Keratinocyte (primary cell): ENCODE measurements around the gene LDB2. TPM values are rescaled to one million over a fixed set of nuclear protein-coding genes. Genes with fewer than 3 reads are reported as not detected.

Experiments
- DNase-seq: peaks from one replicate; pipeline ENCODE4 v3.0.0-alpha.2; 2011; ENCODE audit warnings: low read depth, missing footprints, low spot score
- FAIRE-seq: peaks from 2 replicates; lab custom pipeline; 2011; peaks lifted over from hg19 to GRCh38; lab: Jason Lieb, UNC
- H2AFZ ChIP-seq: 2 replicates; pipeline ENCODE4 v1.6.0; 2012; ENCODE audit warnings: low read length, control low read depth, inconsistent platforms; ENCODE audit not compliant: control insufficient read depth
- H3K27ac ChIP-seq: 2 replicates; pipeline ENCODE4 v1.5.1; 2011; ENCODE audit warnings: low read length; ENCODE audit not compliant: control insufficient read depth, insufficient read depth
- H3K27me3 ChIP-seq: 3 replicates; pipeline ENCODE4 v1.6.0; 2011; ENCODE audit warnings: low read length; ENCODE audit not compliant: control insufficient read depth, insufficient read depth; ENCODE audit errors: extremely low read depth
- H3K36me3 ChIP-seq, 2 experiments: 2 replicates in 1 of 2; 3 replicates in 1 of 2; pipeline ENCODE4 v1.5.1; 2011; ENCODE audit warnings: low read length in 2 of 2, mild to moderate bottlenecking in 1 of 2; ENCODE audit not compliant: control insufficient read depth in 2 of 2, insufficient read depth in 2 of 2; ENCODE audit errors: extremely low read depth in 1 of 2
- H3K4me1 ChIP-seq: 3 replicates; pipeline ENCODE4 v1.5.1; 2011; ENCODE audit warnings: low read length; ENCODE audit not compliant: control insufficient read depth, insufficient read depth; ENCODE audit errors: extremely low read depth
- H3K4me2 ChIP-seq: 3 replicates; pipeline ENCODE4 v1.6.0; 2011; ENCODE audit warnings: low read depth, low read length; ENCODE audit not compliant: control insufficient read depth, insufficient read depth; ENCODE audit errors: extremely low read depth
- H3K4me3 ChIP-seq, 3 experiments: fragments of 200-600 bp in 1 of 3; sonication (generic) in 1 of 3; 2 replicates in 2 of 3; 3 replicates in 1 of 3; pipeline ENCODE4 v1.5.1; 2011 to 2016; ENCODE audit warnings: low read length in 3 of 3, mild to moderate bottlenecking in 3 of 3, control low read depth in 2 of 3, inconsistent platforms in 1 of 3, low read depth in 1 of 3, mixed read lengths in 1 of 3, mixed run types in 1 of 3, moderate library complexity in 1 of 3; ENCODE audit not compliant: control insufficient read depth in 2 of 3, insufficient read depth in 2 of 3; ENCODE audit errors: extremely low read depth in 1 of 3
- H3K79me2 ChIP-seq: 2 replicates; pipeline ENCODE4 v1.6.0; 2012; ENCODE audit warnings: low read length; ENCODE audit not compliant: control insufficient read depth, insufficient read depth
- H3K9ac ChIP-seq: 3 replicates; pipeline ENCODE4 v1.6.0; 2011; ENCODE audit warnings: low read length; ENCODE audit not compliant: control insufficient read depth, insufficient read depth; ENCODE audit errors: extremely low read depth
- H3K9me1 ChIP-seq: 3 replicates; pipeline ENCODE4 v1.6.0; 2011; ENCODE audit warnings: low read length; ENCODE audit not compliant: control insufficient read depth, insufficient read depth; ENCODE audit errors: extremely low read depth
- H3K9me3 ChIP-seq: 2 replicates; pipeline ENCODE4 v1.5.1; 2012; ENCODE audit warnings: low read depth, low read length; ENCODE audit not compliant: control insufficient read depth
- H4K20me1 ChIP-seq: 3 replicates; pipeline ENCODE4 v1.6.0; 2011; ENCODE audit warnings: low read length; ENCODE audit not compliant: control insufficient read depth, insufficient read depth; ENCODE audit errors: extremely low read depth
- EZH2 ChIP-seq: IDR thresholded peaks from one replicate; pipeline ENCODE4 v1.6.1; 2012; ENCODE audit warnings: inconsistent platforms, mild to moderate bottlenecking, low read length, moderate library complexity
- dilution Hi-C: fragments of 300-500 bp; cut with MboI; formaldehyde crosslinking; loops from one replicate; pipeline ENCODE4 v1.7.0; 2020; ENCODE audit warnings: low sequenced_read_pairs; ENCODE audit not compliant: extremely low pct_ligation_motif_present
- polyA plus RNA-seq, 5 experiments: library from polyadenylated mRNA; depleted of rRNA in 3 of 5; stranded (reverse) in 3 of 5; stranded (forward) in 1 of 5; unstranded in 1 of 5; fragments of >200 nt; gene quantifications; 1 replicate in 1 of 5; 2 replicates in 3 of 5; 3 replicates in 1 of 5; pipeline versions ENCODE4 v1.2.1 to v1.2.3, GENCODE V29; 2011 to 2012; ENCODE audit warnings: missing spikeins in 2 of 5, low read depth in 1 of 5, low replicate concordance in 1 of 5
- TF ChIP-seq, protein P1 (sequence below), 3 experiments: IDR thresholded peaks in 1 of 3; conservative IDR thresholded peaks in 1 of 3; optimal IDR thresholded peaks in 1 of 3; 2 replicates in 2 of 3; 3 replicates in 1 of 3; pipeline versions ENCODE3 to v1.5.1; 2011; ENCODE audit warnings: low read length in 3 of 3, mild to moderate bottlenecking in 3 of 3, moderate library complexity in 2 of 3, control low read depth in 1 of 3, inconsistent platforms in 1 of 3; ENCODE audit not compliant: insufficient read depth in 2 of 3; ENCODE audit errors: extremely low read depth in 1 of 3

Gene LDB2
- polyA plus RNA-seq, 1 donor (not counting 4 experiments of a cell fraction or from before 2014, with no cell fraction given), result not detected

DNA sequence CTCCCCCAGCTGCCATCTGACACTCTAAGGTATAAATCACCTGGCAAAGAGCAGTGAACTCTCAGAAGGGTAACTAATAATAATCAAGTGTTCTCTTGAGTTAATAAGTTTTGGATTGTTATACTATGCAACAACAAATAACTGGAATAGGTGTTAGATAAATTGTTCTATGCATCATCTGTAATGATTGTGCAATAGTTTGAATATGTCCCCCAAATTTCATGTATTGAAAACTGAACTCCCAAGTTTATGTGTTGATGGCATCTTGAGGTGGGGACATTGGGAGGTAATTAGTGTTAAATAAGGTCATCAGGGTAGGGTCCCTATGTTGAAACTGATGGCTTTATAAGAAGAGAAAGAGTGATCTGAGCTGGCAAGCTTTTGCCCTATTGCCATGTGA lies 399.5 kb downstream of the LDB2 start:
- H3K36me3 ChIP-seq, result no peaks in the 10 kb centered on the region
- no peaks in the 10 kb centered on the region for H3K9me3 ChIP-seq
- no peaks in the 10 kb centered on the region for H3K27me3 ChIP-seq
- H3K9me1 ChIP-seq, result no peaks in the 10 kb centered on the region
- no peak overlapping the region for H3K9ac ChIP-seq
- no peaks in the 10 kb centered on the region for H4K20me1 ChIP-seq
- no peak overlapping the region for H3K4me3 ChIP-seq
- no peak overlapping the region for H3K4me2 ChIP-seq
- no peak overlapping the region for H3K27ac ChIP-seq
- no peaks in the 10 kb centered on the region for H3K4me1 ChIP-seq
- no peaks in the 10 kb centered on the region for H3K79me2 ChIP-seq
- DNase-seq, result no peak
- dilution Hi-C loops, result no loop called here
- no peak for FAIRE-seq
- H2AFZ ChIP-seq, result no peak overlapping the region
- TF ChIP-seq, protein P1, sequence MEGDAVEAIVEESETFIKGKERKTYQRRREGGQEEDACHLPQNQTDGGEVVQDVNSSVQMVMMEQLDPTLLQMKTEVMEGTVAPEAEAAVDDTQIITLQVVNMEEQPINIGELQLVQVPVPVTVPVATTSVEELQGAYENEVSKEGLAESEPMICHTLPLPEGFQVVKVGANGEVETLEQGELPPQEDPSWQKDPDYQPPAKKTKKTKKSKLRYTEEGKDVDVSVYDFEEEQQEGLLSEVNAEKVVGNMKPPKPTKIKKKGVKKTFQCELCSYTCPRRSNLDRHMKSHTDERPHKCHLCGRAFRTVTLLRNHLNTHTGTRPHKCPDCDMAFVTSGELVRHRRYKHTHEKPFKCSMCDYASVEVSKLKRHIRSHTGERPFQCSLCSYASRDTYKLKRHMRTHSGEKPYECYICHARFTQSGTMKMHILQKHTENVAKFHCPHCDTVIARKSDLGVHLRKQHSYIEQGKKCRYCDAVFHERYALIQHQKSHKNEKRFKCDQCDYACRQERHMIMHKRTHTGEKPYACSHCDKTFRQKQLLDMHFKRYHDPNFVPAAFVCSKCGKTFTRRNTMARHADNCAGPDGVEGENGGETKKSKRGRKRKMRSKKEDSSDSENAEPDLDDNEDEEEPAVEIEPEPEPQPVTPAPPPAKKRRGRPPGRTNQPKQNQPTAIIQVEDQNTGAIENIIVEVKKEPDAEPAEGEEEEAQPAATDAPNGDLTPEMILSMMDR (optimal IDR thresholded peaks at IDR 0.05 in 1 of 3, IDR thresholded peaks at IDR 0.05 in 1 of 3, conservative IDR thresholded peaks at IDR 0.05 in 1 of 3; ENCODE audit: extremely low read depth in 1 of 3, insufficient read depth in 2 of 3, low read length in 3 of 3), result no peak
- TF ChIP-seq EZH2, result no peak

DNA sequence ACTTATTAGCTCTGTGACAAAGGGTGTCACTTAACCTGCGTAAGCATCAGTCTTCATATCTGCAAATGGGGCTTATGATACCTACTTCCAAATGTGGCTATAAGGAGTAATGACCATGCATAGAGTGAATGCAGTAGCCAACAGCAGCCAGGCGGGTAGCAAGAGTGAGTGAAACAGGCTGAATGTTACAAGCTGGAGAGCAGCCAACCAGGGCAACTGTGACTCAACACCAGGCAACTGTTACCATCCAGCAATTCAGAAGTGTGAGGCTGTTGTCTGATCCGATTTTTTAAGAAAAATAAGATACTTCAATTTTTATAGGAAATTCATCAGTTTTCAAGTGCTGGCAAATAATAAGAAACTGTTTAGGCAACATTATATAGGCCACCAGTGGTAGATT lies 401.9 kb downstream of the LDB2 start:
- Histone ChIP-seq H3K27ac (no peak overlapping the region), H3K9me3 (no peaks in the 10 kb centered on the region), H3K36me3 (no peaks in the 10 kb centered on the region), H3K9ac (no peak overlapping the region), H3K9me1 (no peaks in the 10 kb centered on the region), H3K4me2 (no peak overlapping the region), H3K27me3 (no peaks in the 10 kb centered on the region), H3K4me3 (no peak overlapping the region), H3K79me2 (no peaks in the 10 kb centered on the region), H3K4me1 (no peaks in the 10 kb centered on the region), H4K20me1 (no peaks in the 10 kb centered on the region), H2AFZ (no peak overlapping the region)
- TF ChIP-seq EZH2, result no peak
- TF ChIP-seq, protein P1 (optimal IDR thresholded peaks at IDR 0.05 in 1 of 3, IDR thresholded peaks at IDR 0.05 in 1 of 3, conservative IDR thresholded peaks at IDR 0.05 in 1 of 3; ENCODE audit: extremely low read depth in 1 of 3, insufficient read depth in 2 of 3, low read length in 3 of 3), result no peak
- no peak for DNase-seq
- dilution Hi-C loops, result no loop called here
- FAIRE-seq, result no peak
